Hippocampal formation (tissue), 2 donors: Measurements from ENCODE around the gene IL17RD.
A peak's percentile ranks its signal among the peaks of the same experiment; 100 is the strongest.

Experiments
- DNase-seq, 2 donors: peaks; one replicate each; lab custom pipeline; 2025; lab: John Stamatoyannopoulos, UW

IL17RD gene

GRCh38 chr3:57164657-57165573 is at the start of gene IL17RD:
IL17RD (minus strand) TSS chr3:57165353; CDS start chr3:57165286, 67 bp downstream.
- DNase-seq, result peak; percentile 12 to 64

DNA sequence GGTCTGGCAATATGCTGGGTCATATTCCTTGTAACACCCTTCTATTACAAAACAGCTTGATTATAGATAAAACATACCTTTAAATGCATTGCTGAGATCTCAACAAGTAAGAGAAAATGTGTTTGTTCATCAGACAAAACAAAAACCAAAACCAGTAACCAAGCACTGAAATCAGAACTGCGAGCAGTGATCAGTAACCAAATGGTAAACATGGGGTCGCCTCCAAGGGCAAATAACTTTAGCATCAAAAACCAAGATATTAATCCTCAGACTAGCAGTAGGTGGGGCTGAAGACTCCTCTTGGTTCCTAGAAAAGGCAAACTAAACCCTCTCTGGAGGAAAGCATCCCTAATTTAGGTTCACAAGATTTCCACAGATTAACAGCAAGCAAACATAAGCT is 41.3 kb upstream of the IL17RD start:
- no peak for DNase-seq

- DNase-seq, result no peak
Observed at GRCh38 chr3:57199895-57200297, 34.7 kb upstream of the IL17RD start, which contains the start of gene HESX1. HESX1 (minus strand) TSS chr3:57199978; CDS start chr3:57199918, 60 bp downstream.

GRCh38 chr3:57194641-57195040 is 29.5 kb upstream of the IL17RD start:
- no peak for DNase-seq

DNA sequence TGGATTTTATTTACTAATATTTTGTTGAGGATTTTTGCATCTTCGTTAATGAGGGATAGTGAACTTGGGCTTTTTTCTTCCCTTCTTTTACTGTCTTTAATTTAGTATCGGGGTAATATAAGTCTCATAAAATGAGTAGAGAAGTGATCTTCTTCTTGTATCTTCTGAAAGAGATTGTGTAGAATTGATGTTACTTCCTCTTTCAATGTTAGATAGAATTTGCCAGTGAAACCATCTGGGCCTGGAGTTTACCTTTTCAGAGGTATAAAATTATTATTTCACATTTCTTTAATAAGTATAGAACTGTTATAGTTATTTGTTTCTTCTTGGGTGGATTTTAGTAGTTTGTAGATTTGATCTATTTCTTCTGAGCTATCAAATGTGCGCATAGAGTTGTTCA is 26.9 kb upstream of the IL17RD start:
- no peak for DNase-seq

DNA sequence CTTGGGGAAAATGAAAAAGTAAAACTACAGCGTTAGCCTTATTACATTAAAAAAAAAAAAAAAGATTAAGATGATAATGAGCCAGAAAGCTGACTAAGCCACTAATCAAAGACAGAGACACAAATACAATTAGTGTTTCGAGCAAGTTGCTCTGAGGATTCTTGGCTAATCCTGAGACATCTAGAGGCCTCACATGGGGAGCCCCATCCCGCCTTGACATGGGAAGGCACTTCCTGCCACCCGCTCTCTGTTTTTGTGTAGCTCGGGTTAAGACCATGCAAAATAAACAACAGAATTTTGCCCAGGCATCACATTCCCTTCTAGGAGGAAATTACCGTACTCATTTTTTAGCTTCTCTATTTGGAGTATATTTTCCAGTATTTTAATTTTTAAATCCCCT is 19.4 kb upstream of the IL17RD start:
- no peak for DNase-seq

GRCh38 chr3:57179580-57180410 is 14.6 kb upstream of the IL17RD start:
- DNase-seq, result no peak

DNA sequence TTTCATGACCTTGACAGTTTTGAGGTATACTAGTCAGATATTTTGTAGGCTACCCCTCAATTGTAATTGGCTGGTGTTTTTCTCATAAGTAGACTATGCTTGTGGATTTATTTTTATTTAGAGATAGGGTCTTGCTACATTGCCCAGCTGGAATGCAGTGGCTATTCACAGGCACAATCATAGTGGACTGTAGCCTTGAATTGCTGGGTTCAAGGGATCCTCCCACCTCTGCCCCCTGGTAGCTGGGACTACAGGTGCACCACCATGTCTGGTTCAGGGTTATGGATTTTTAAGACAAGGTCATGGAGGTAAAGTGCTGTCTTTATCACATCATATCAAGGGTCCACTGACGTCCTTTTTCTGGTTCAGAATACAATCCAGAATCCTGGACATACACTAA is 10.9 kb upstream of the IL17RD start:
- DNase-seq, result no peak

GRCh38 chr3:57173687-57174086 is 8.5 kb upstream of the IL17RD start:
- no peak for DNase-seq

GRCh38 chr3:57170946-57171345 is 5.8 kb upstream of the IL17RD start:
- DNase-seq, result no peak

- peak; percentile 20 to 41 for DNase-seq
Observed at GRCh38 chr3:57169872-57170623, 4.9 kb upstream of the IL17RD start.

- DNase-seq, result no peak
Observed at GRCh38 chr3:57169108-57169507, 4.0 kb upstream of the IL17RD start.

- no peak for DNase-seq
Observed at GRCh38 chr3:57168151-57168550, 3.0 kb upstream of the IL17RD start.

- no peak for DNase-seq
Observed at GRCh38 chr3:57166660-57167059, 1.5 kb upstream of the IL17RD start.

GRCh38 chr3:57165641-57166040 is 488 bp upstream of the IL17RD start:
- DNase-seq, result no peak

DNA sequence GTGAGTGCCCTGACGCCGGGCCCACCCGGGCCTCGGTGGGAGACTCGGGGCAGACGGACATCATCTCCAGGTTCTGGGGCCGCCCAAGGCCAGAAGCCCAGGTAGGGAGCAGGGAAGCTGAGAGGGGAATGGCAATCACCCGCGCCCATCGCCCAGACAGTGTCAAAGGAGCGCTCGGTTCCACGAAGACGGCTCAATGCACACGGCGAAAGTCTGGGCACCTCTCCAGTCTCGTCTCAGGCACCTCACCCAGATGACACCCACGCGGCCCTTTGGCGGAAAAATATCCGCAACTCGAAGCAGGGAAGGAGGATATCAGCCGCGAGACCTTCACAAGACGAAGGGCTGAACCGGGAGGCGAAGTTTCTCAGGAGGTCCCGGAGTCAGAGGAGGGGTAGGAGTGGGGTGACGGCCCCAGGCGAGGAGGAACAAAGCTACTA is 916 bp downstream of the IL17RD start:
- DNase-seq, result no peak

GRCh38 chr3:57163751-57164150 is 1.4 kb downstream of the IL17RD start:
- no peak for DNase-seq

DNA sequence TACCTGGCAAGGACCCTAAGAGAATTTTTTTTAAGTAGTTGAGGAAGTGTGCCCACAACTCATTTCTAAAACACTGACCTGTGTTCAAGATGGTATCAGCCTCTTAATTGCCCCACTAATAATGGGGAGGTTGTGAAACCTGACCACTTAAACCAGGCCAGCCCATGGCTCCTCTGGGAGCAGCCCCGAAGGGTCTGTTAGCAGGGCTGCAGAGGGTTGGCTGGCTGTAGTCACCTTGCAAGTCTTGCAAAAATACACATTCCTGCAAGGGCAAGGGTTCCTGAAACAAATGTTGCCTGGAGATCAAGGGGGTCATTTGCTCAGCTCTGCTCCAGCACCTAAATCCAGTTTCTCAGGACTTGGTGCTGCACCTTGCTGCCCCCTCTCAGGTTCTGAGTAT is 3.2 kb downstream of the IL17RD start:
- DNase-seq, result no peak

DNA sequence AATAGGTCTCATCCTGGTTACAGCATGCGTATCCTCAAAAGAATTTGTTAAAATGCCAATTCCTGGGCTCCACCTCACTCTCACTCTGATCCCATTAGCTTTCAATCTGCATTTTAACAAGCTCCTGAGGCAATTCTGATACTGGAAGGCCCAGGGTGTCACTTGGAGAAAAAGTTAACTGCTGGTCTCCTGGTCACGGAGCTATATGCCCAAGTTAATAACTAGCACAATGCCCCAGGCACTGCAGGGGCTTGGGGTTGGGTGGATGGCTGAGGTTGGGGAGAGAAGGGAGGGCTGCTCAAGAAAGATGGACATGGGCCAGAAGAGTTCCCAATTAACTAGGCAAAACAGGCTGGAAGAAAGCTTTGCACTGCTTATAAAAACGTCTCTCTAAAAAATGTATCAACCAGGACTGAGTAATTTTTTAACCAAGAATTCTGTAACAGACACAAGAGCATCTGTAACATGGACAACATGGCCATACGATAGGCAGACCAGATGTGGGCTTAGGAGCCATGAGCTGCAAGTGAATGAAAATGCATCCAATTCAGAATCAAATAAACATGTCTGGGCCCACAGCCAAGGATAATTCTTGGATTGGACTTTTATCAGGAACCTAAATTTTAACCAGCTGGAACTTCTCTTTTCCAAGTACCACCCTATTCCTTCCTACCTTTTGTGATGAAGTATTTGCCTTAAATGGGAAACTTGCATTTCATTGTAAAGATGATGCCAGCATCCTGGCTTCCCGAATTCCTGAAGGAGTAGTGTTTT is 4.2 kb downstream of the IL17RD start:
- DNase-seq, result no peak

DNA sequence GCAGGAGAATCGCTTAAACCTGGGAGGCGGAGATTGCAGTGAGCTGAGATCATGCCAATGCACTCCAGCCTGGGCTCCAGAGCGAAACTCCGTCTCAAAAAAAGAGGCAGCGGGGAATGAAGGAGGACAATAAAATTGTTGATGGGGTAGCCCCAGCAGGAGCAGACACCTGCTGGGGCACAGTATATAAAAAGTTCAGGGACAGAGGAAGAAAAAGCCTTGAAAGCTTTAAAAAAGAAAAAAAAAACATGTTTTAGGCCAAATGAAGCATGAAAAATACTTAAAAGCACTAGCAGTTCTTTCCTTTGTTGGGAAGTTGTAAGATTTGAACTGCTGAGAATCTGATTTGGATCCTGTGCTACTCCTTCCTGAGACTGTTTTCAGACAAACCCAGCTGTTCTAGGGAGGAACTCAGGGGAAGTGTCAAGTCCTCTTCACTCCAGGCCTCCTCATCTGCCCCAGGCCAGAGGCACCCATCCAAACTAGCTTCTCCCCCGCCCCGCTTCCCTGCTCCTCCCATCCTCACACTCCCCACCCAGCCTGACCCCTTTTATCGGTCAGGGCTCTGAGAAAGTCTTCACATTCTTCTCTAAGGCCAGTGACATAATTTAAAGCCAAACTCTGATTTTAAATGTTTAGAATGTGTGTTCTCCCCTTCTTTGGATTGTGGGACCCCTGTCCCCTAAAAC is 4.9 kb downstream of the IL17RD start:
- DNase-seq, result no peak
